NCI-H187 (cell line): ENCODE data around the gene CCDC192.
"Not testable (repeated sequence)": the region's sequence is repeated elsewhere in the genome, so short reads cannot be mapped to it uniquely, and the experiment has no call there.

Experiments used
- DNase-seq, 2 experiments: peaks; one replicate each; lab custom pipeline; 2025; lab: John Stamatoyannopoulos, UW

The CCDC192 gene

GRCh38 chr5:127699416-127699815 is 3.8 kb upstream of the CCDC192 start:
- no peak for DNase-seq

- no peak for DNase-seq
These were observed 2.9 kb upstream of the CCDC192 start for GRCh38 chr5:127700237-127700766.

- DNase-seq = no peak
These were observed 757 bp upstream of the CCDC192 start for GRCh38 chr5:127702434-127702833.

- DNase-seq = no peak
These were observed 2.1 kb downstream of the CCDC192 start for GRCh38 chr5:127705120-127705892.

GRCh38 chr5:127706691-127707090 is 3.5 kb downstream of the CCDC192 start:
- no peak for DNase-seq

GRCh38 chr5:127707209-127707608 is 4.0 kb downstream of the CCDC192 start:
- no peak for DNase-seq

- not testable (repeated sequence) for DNase-seq
These were observed 9.9 kb downstream of the CCDC192 start for GRCh38 chr5:127713083-127713482.

- DNase-seq = no peak
These were observed 15.0 kb downstream of the CCDC192 start for GRCh38 chr5:127718181-127718580.

GRCh38 chr5:127723571-127723970 is 20.4 kb downstream of the CCDC192 start:
- no peak for DNase-seq

GRCh38 chr5:127725673-127726072 is 22.5 kb downstream of the CCDC192 start:
- DNase-seq = no peak

- no peak for DNase-seq
These were observed 29.8 kb downstream of the CCDC192 start for GRCh38 chr5:127732963-127733362.

- DNase-seq = not testable (repeated sequence)
These were observed 36.2 kb downstream of the CCDC192 start for GRCh38 chr5:127739348-127739747.

- DNase-seq = no peak
These were observed 36.7 kb downstream of the CCDC192 start for GRCh38 chr5:127739807-127740384.

- no peak for DNase-seq
These were observed 38.2 kb downstream of the CCDC192 start for GRCh38 chr5:127741412-127741811.

GRCh38 chr5:127744241-127744640 is 41.0 kb downstream of the CCDC192 start:
- no peak for DNase-seq

- no peak for DNase-seq
These were observed 43.6 kb downstream of the CCDC192 start for GRCh38 chr5:127746756-127747155.

- DNase-seq = not testable (repeated sequence)
These were observed 49.5 kb downstream of the CCDC192 start for GRCh38 chr5:127752503-127753265.

GRCh38 chr5:127754259-127754658 is 51.1 kb downstream of the CCDC192 start:
- DNase-seq = no peak

GRCh38 chr5:127754706-127755105 is 51.5 kb downstream of the CCDC192 start:
- DNase-seq = no peak

- no peak for DNase-seq
These were observed 54.4 kb downstream of the CCDC192 start for GRCh38 chr5:127757576-127757975.

GRCh38 chr5:127758766-127759283 is 55.6 kb downstream of the CCDC192 start:
- DNase-seq = no peak

- DNase-seq = no peak
These were observed 58.7 kb downstream of the CCDC192 start for GRCh38 chr5:127761869-127762268.
